Endothelial cell of umbilical vein (primary cell): Measurements from ENCODE around the gene SLC23A1. TPM values are rescaled to one million over a fixed set of nuclear protein-coding genes. Genes with fewer than 3 reads are reported as not detected.

Experiments
- BruUV-seq: library from RNA; stranded (reverse); fragments of 400-500 nt; replicated peaks from 2 replicates; lab custom pipeline; 2021; lab: Mats Ljungman, UMichigan
- CTCF ChIA-PET: fragments of 300-600, 350-600 bp; sonication (Branson Sonifier 250); formaldehyde crosslinking; loops from one replicate; lab custom pipeline; 2021; ENCODE audit warnings: antibody characterized with exemption, inconsistent platforms; lab: Charles Lee
- POLR2A ChIA-PET: fragments of 300-600, 350-600 bp; sonication (Branson Sonifier 250); formaldehyde crosslinking; loops from one replicate; lab custom pipeline; 2021; ENCODE audit warnings: antibody characterized with exemption, inconsistent platforms; lab: Charles Lee
- DNase-seq: peaks from one replicate; pipeline ENCODE4 v3.0.0-alpha.2; 2011; ENCODE audit warnings: low read depth, low spot score
- FAIRE-seq: peaks from 2 replicates; lab custom pipeline; 2011; peaks lifted over from hg19 to GRCh38; lab: Jason Lieb, UNC
- H2AFZ ChIP-seq: 2 replicates; pipeline ENCODE4 v1.6.0; 2012; ENCODE audit warnings: low read depth, low read length, control low read depth, inconsistent platforms
- H3K27ac ChIP-seq: 2 replicates; pipeline ENCODE4 v1.5.1; 2011; ENCODE audit warnings: low read depth, mild to moderate bottlenecking, control low read depth, low read length, moderate library complexity; ENCODE audit not compliant: insufficient read depth
- H3K27me3 ChIP-seq, 2 experiments: 2 replicates each; pipeline versions ENCODE4 v1.6.0 to v1.6.1; 2011; ENCODE audit warnings: low read length in 2 of 2, mixed read lengths in 1 of 2; ENCODE audit not compliant: control insufficient read depth in 2 of 2, insufficient read depth in 2 of 2
- H3K36me3 ChIP-seq, 2 experiments: 2 replicates in 1 of 2; 3 replicates in 1 of 2; pipeline ENCODE4 v1.5.1; 2011; ENCODE audit warnings: low read length in 2 of 2, mild to moderate bottlenecking in 1 of 2, moderate library complexity in 1 of 2; ENCODE audit not compliant: control insufficient read depth in 2 of 2, insufficient read depth in 2 of 2; ENCODE audit errors: extremely low read depth in 1 of 2
- H3K4me1 ChIP-seq: 3 replicates; pipeline ENCODE4 v1.5.1; 2011; ENCODE audit warnings: mild to moderate bottlenecking, low read length; ENCODE audit not compliant: control insufficient read depth, insufficient read depth; ENCODE audit errors: extremely low read depth
- H3K4me2 ChIP-seq: 2 replicates; pipeline ENCODE4 v1.6.1; 2011; ENCODE audit warnings: low read length, control low read depth, mixed read lengths; ENCODE audit not compliant: insufficient read depth
- H3K4me3 ChIP-seq, 3 experiments: fragments of 200-600 bp in 1 of 3; sonication (generic), shearing (Covaris generic) in 1 of 3; replicated peaks in 1 of 3; 2 replicates each; pipeline ENCODE4 v1.5.1; 2011 to 2016; ENCODE audit warnings: control low read depth in 3 of 3, low read length in 3 of 3, mild to moderate bottlenecking in 2 of 3, inconsistent platforms in 1 of 3, low read depth in 1 of 3, moderate library complexity in 1 of 3; ENCODE audit not compliant: insufficient read depth in 1 of 3
- H3K79me2 ChIP-seq: 2 replicates; pipeline ENCODE4 v1.6.0; 2012; ENCODE audit warnings: low read length, inconsistent platforms; ENCODE audit not compliant: control insufficient read depth, insufficient read depth
- H3K9ac ChIP-seq: replicated peaks from 2 replicates; pipeline ENCODE3; 2011; ENCODE audit warnings: low read length, control low read depth; ENCODE audit not compliant: insufficient read depth; ENCODE audit errors: extremely low read depth
- H3K9me1 ChIP-seq: replicated peaks from 3 replicates; pipeline ENCODE4 v1.6.0; 2011; ENCODE audit warnings: mild to moderate bottlenecking, low read length; ENCODE audit not compliant: control insufficient read depth, insufficient read depth; ENCODE audit errors: extremely low read depth
- H3K9me3 ChIP-seq: replicated peaks from 2 replicates; pipeline ENCODE4 v1.5.1; 2012; ENCODE audit warnings: low read length, inconsistent platforms; ENCODE audit not compliant: control insufficient read depth, insufficient read depth
- H4K20me1 ChIP-seq: replicated peaks from 2 replicates; pipeline ENCODE3; 2011; ENCODE audit warnings: mild to moderate bottlenecking, low read length; ENCODE audit not compliant: control insufficient read depth, insufficient read depth; ENCODE audit errors: extremely low read depth
- EZH2 ChIP-seq: IDR thresholded peaks from 2 replicates; pipeline ENCODE4 v1.6.1; 2012; ENCODE audit warnings: borderline replicate concordance, low read depth, mild to moderate bottlenecking, moderate library complexity, low read length, inconsistent platforms; ENCODE audit not compliant: severe bottlenecking
- FOS ChIP-seq: IDR thresholded peaks from 2 replicates; pipeline ENCODE4 v1.6.1; 2011; ENCODE audit warnings: mild to moderate bottlenecking, low read length, moderate library complexity, borderline replicate concordance; ENCODE audit not compliant: insufficient read depth
- GATA2 ChIP-seq: IDR thresholded peaks from 2 replicates; pipeline ENCODE4 v1.7.0; 2011; ENCODE audit warnings: low read depth, mild to moderate bottlenecking, moderate library complexity, mixed read lengths, low read length; ENCODE audit not compliant: insufficient read length, insufficient read depth
- JUN ChIP-seq: IDR thresholded peaks from 2 replicates; pipeline ENCODE4 v1.6.1; 2011; ENCODE audit warnings: borderline replicate concordance, low read depth; ENCODE audit not compliant: insufficient read length, insufficient read depth
- MYC ChIP-seq: IDR thresholded peaks from one replicate; pipeline ENCODE4 v1.6.1; 2011; ENCODE audit warnings: mild to moderate bottlenecking, low read depth, low read length
- POLR2A ChIP-seq: IDR thresholded peaks from 2 replicates; pipeline ENCODE4 v1.6.1; 2012; ENCODE audit warnings: low read depth, mild to moderate bottlenecking, control low read depth, low read length
- POLR2AphosphoS5 ChIP-seq: IDR thresholded peaks from 2 replicates; pipeline ENCODE4 v1.6.1; 2012; ENCODE audit warnings: low read depth, mild to moderate bottlenecking, control low read depth, low read length, moderate library complexity; ENCODE audit not compliant: insufficient read depth
- dilution Hi-C: fragments of 300-500 bp; cut with MboI; formaldehyde crosslinking; loops from one replicate; pipeline ENCODE4 v1.15.0; 2019; ENCODE audit warnings: low sequenced_read_pairs; ENCODE audit not compliant: extremely low pct_ligation_motif_present
- intact Hi-C: fragments of 100-400 bp; cut with micrococcal nuclease; formaldehyde crosslinking; loops from one replicate; pipeline ENCODE4 v1.10.0; 2022
- polyA plus RNA-seq, 4 experiments: library from polyadenylated mRNA; depleted of rRNA in 3 of 4; stranded (reverse) in 3 of 4; unstranded in 1 of 4; fragments of >200 nt; gene quantifications; 2 replicates each; pipeline versions ENCODE4 v1.2.1 to v1.2.3, GENCODE V29; 2011 to 2012; ENCODE audit warnings: missing spikeins in 1 of 4
- total RNA-seq: library from RNA; stranded (reverse); gene quantifications from 2 replicates; pipeline ENCODE4 v1.2.3, GENCODE V29; 2021
- TF ChIP-seq, protein P1 (sequence below), 2 donors: IDR thresholded peaks; 1 replicate in 1 of 2; 2 replicates in 1 of 2; pipeline ENCODE4 v1.5.1; 2011; ENCODE audit warnings: low read length in 2 of 2, mild to moderate bottlenecking in 2 of 2, moderate library complexity in 2 of 2, control low read depth in 1 of 2, inconsistent platforms in 1 of 2, low read depth in 1 of 2; ENCODE audit not compliant: insufficient read depth in 1 of 2; ENCODE audit errors: extremely low read depth in 1 of 2
- TF ChIP-seq, protein P2 (sequence below): IDR thresholded peaks from 2 replicates; pipeline ENCODE4 v1.6.1; 2011; ENCODE audit not compliant: insufficient read depth, insufficient read length

The SLC23A1 gene
- total and polyA plus RNA-seq, 2 donors (not counting 3 experiments of a cell fraction or from before 2014, with no cell fraction given) = not detected

DNA sequence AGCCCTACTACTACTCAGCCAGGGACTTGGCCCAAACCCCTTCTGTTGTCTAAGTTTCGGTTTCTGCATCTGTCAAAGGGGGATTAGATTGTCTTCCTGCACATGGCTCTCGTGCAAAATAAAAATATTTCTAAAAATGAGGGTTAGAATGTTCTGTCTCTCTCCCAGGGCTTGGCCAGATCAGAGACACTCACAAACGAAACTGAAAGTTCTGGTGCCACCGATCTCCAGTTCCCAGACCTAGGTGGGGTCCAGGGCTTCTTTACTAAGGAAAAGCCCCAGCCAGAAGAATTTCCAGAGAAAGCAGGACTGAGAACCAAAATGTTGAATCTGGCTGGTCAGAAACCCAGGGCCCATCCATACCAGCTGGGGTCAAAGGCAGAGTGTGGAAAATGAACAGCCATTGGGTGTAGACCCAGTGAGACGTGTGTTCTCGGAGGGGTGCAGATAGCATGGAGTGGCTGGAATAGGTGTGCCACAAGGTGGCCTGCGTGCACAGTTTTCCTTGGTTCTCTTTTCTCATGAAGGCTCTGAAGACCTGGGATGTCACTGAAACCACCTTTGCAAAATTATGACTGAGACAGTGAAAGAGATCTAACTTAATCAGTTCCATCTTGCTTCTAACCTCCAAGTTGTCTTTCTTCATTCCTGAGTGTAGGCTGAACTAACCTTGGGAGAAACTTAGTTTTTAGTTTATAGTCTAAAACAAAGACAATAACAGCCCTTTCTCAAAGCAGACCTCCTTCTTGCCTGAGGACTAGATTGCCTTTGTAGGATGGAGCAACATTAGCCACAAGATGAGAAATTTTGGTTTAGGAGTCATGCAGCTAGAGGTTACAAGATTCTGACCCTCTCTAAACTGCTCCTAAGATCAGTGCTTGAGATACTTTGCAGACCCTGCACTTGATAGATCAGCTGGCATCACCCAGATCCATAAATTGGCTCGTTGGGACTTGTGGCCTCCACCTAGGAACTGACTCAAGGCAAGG is 2.3 kb upstream of the SLC23A1 start:
- FAIRE-seq (no peak), DNase-seq (no peak)
- Histone ChIP-seq H3K9ac (no peak overlapping the region), H3K4me3 (no peak overlapping the region), H3K9me1 (no peaks in the 10 kb centered on the region), H4K20me1 (no peaks in the 10 kb centered on the region), H3K27me3 (no peaks in the 10 kb centered on the region), H3K27ac (no peak overlapping the region), H3K36me3 (no peaks in the 10 kb centered on the region), H3K79me2 (no peaks in the 10 kb centered on the region), H3K4me2 (no peak overlapping the region), H3K9me3 (no peaks in the 10 kb centered on the region), H3K4me1 (peaks cover 6% of the 10 kb centered on the region), H2AFZ (no peak overlapping the region)
- TF ChIP-seq EZH2 (no peak), MYC (no peak), FOS (no peak), POLR2A (no peak), GATA2 (no peak), POLR2AphosphoS5 (no peak), JUN (no peak)
- TF ChIP-seq, protein P1, sequence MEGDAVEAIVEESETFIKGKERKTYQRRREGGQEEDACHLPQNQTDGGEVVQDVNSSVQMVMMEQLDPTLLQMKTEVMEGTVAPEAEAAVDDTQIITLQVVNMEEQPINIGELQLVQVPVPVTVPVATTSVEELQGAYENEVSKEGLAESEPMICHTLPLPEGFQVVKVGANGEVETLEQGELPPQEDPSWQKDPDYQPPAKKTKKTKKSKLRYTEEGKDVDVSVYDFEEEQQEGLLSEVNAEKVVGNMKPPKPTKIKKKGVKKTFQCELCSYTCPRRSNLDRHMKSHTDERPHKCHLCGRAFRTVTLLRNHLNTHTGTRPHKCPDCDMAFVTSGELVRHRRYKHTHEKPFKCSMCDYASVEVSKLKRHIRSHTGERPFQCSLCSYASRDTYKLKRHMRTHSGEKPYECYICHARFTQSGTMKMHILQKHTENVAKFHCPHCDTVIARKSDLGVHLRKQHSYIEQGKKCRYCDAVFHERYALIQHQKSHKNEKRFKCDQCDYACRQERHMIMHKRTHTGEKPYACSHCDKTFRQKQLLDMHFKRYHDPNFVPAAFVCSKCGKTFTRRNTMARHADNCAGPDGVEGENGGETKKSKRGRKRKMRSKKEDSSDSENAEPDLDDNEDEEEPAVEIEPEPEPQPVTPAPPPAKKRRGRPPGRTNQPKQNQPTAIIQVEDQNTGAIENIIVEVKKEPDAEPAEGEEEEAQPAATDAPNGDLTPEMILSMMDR (IDR thresholded peaks at IDR 0.05; ENCODE audit: extremely low read depth in 1 of 2, insufficient read depth in 1 of 2, low read depth in 1 of 2, low read length in 2 of 2) = no peak
- TF ChIP-seq, protein P2, sequence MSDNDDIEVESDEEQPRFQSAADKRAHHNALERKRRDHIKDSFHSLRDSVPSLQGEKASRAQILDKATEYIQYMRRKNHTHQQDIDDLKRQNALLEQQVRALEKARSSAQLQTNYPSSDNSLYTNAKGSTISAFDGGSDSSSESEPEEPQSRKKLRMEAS = no peak
- intact Hi-C loops = no loop called here
- ChIA-PET CTCF (no interaction called here), POLR2A (no interaction called here)
- dilution Hi-C loops = no loop called here
- no TSS peak for BruUV-seq
